Keratinocyte (primary cell): ENCODE data around the gene PCBD2. TPM values are rescaled to one million over a fixed set of nuclear protein-coding genes. Genes with fewer than 3 reads are reported as not detected.

Source experiments
- DNase-seq: peaks from one replicate; pipeline ENCODE4 v3.0.0-alpha.2; 2011; ENCODE audit warnings: low read depth, missing footprints, low spot score
- FAIRE-seq: peaks from 2 replicates; lab custom pipeline; 2011; peaks lifted over from hg19 to GRCh38; lab: Jason Lieb, UNC
- H2AFZ ChIP-seq: 2 replicates; pipeline ENCODE4 v1.6.0; 2012; ENCODE audit warnings: low read length, control low read depth, inconsistent platforms; ENCODE audit not compliant: control insufficient read depth
- H3K27ac ChIP-seq: 2 replicates; pipeline ENCODE4 v1.5.1; 2011; ENCODE audit warnings: low read length; ENCODE audit not compliant: control insufficient read depth, insufficient read depth
- H3K27me3 ChIP-seq: 3 replicates; pipeline ENCODE4 v1.6.0; 2011; ENCODE audit warnings: low read length; ENCODE audit not compliant: control insufficient read depth, insufficient read depth; ENCODE audit errors: extremely low read depth
- H3K36me3 ChIP-seq, 2 experiments: 2 replicates in 1 of 2; 3 replicates in 1 of 2; pipeline ENCODE4 v1.5.1; 2011; ENCODE audit warnings: low read length in 2 of 2, mild to moderate bottlenecking in 1 of 2; ENCODE audit not compliant: control insufficient read depth in 2 of 2, insufficient read depth in 2 of 2; ENCODE audit errors: extremely low read depth in 1 of 2
- H3K4me1 ChIP-seq: 3 replicates; pipeline ENCODE4 v1.5.1; 2011; ENCODE audit warnings: low read length; ENCODE audit not compliant: control insufficient read depth, insufficient read depth; ENCODE audit errors: extremely low read depth
- H3K4me2 ChIP-seq: 3 replicates; pipeline ENCODE4 v1.6.0; 2011; ENCODE audit warnings: low read depth, low read length; ENCODE audit not compliant: control insufficient read depth, insufficient read depth; ENCODE audit errors: extremely low read depth
- H3K4me3 ChIP-seq, 3 experiments: fragments of 200-600 bp in 1 of 3; sonication (generic) in 1 of 3; 2 replicates in 2 of 3; 3 replicates in 1 of 3; pipeline ENCODE4 v1.5.1; 2011 to 2016; ENCODE audit warnings: low read length in 3 of 3, mild to moderate bottlenecking in 3 of 3, control low read depth in 2 of 3, inconsistent platforms in 1 of 3, low read depth in 1 of 3, mixed read lengths in 1 of 3, mixed run types in 1 of 3, moderate library complexity in 1 of 3; ENCODE audit not compliant: control insufficient read depth in 2 of 3, insufficient read depth in 2 of 3; ENCODE audit errors: extremely low read depth in 1 of 3
- H3K79me2 ChIP-seq: 2 replicates; pipeline ENCODE4 v1.6.0; 2012; ENCODE audit warnings: low read length; ENCODE audit not compliant: control insufficient read depth, insufficient read depth
- H3K9ac ChIP-seq: 3 replicates; pipeline ENCODE4 v1.6.0; 2011; ENCODE audit warnings: low read length; ENCODE audit not compliant: control insufficient read depth, insufficient read depth; ENCODE audit errors: extremely low read depth
- H3K9me1 ChIP-seq: 3 replicates; pipeline ENCODE4 v1.6.0; 2011; ENCODE audit warnings: low read length; ENCODE audit not compliant: control insufficient read depth, insufficient read depth; ENCODE audit errors: extremely low read depth
- H3K9me3 ChIP-seq: 2 replicates; pipeline ENCODE4 v1.5.1; 2012; ENCODE audit warnings: low read depth, low read length; ENCODE audit not compliant: control insufficient read depth
- H4K20me1 ChIP-seq: 3 replicates; pipeline ENCODE4 v1.6.0; 2011; ENCODE audit warnings: low read length; ENCODE audit not compliant: control insufficient read depth, insufficient read depth; ENCODE audit errors: extremely low read depth
- CTCF ChIP-seq, 3 experiments: IDR thresholded peaks in 1 of 3; conservative IDR thresholded peaks in 1 of 3; optimal IDR thresholded peaks in 1 of 3; 2 replicates in 2 of 3; 3 replicates in 1 of 3; pipeline versions ENCODE3 to v1.5.1; 2011; ENCODE audit warnings: low read length in 3 of 3, mild to moderate bottlenecking in 3 of 3, moderate library complexity in 2 of 3, control low read depth in 1 of 3, inconsistent platforms in 1 of 3; ENCODE audit not compliant: insufficient read depth in 2 of 3; ENCODE audit errors: extremely low read depth in 1 of 3
- EZH2 ChIP-seq: IDR thresholded peaks from one replicate; pipeline ENCODE4 v1.6.1; 2012; ENCODE audit warnings: inconsistent platforms, mild to moderate bottlenecking, low read length, moderate library complexity
- dilution Hi-C: fragments of 300-500 bp; cut with MboI; formaldehyde crosslinking; loops from one replicate; pipeline ENCODE4 v1.7.0; 2020; ENCODE audit warnings: low sequenced_read_pairs; ENCODE audit not compliant: extremely low pct_ligation_motif_present
- polyA plus RNA-seq, 5 experiments: library from polyadenylated mRNA; depleted of rRNA in 3 of 5; stranded (reverse) in 3 of 5; stranded (forward) in 1 of 5; unstranded in 1 of 5; fragments of >200 nt; gene quantifications; 1 replicate in 1 of 5; 2 replicates in 3 of 5; 3 replicates in 1 of 5; pipeline versions ENCODE4 v1.2.1 to v1.2.3, GENCODE V29; 2011 to 2012; ENCODE audit warnings: missing spikeins in 2 of 5, low read depth in 1 of 5, low replicate concordance in 1 of 5

Gene PCBD2
- polyA plus RNA-seq, 1 donor (not counting 4 experiments of a cell fraction or from before 2014, with no cell fraction given), result 6.2 TPM

DNA sequence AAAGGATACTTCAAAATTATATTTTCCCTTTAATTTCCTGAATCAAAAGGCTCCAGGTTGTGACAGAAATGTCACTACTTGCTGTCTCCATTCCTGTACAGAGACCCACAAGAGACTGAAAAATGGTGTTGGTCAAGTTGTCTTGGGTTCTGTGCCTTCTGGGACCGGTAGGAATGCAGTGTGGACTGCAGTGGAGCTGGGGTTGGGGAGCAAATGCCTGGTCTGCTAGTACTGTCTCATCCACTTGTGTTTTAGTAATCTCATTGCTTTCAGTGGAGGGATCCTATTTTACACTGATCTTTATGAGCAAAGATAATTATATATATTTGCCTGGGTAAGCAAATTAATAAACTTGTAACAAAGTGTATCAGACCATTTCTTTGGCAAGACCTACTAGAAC, 38.6 kb downstream of the PCBD2 start:
- DNase-seq, result no peak
- no peak overlapping the region for H3K9ac ChIP-seq
- no peak overlapping the region for H3K4me3 ChIP-seq
- H3K4me1 ChIP-seq, result no peaks in the 10 kb centered on the region
- no peaks in the 10 kb centered on the region for H4K20me1 ChIP-seq
- H3K27me3 ChIP-seq, result no peaks in the 10 kb centered on the region
- no peak for TF ChIP-seq EZH2
- TF ChIP-seq CTCF (optimal IDR thresholded peaks at IDR 0.05 in 1 of 3, IDR thresholded peaks at IDR 0.05 in 1 of 3, conservative IDR thresholded peaks at IDR 0.05 in 1 of 3; ENCODE audit: extremely low read depth in 1 of 3, insufficient read depth in 2 of 3, low read length in 3 of 3), result no peak
- H3K9me3 ChIP-seq, result no peaks in the 10 kb centered on the region
- H3K36me3 ChIP-seq, result no peaks in the 10 kb centered on the region
- FAIRE-seq, result no peak
- H2AFZ ChIP-seq, result no peak overlapping the region
- H3K27ac ChIP-seq, result no peak overlapping the region
- no peaks in the 10 kb centered on the region for H3K79me2 ChIP-seq
- no peaks in the 10 kb centered on the region for H3K9me1 ChIP-seq
- dilution Hi-C loops, result no loop called here
- H3K4me2 ChIP-seq, result no peak overlapping the region

GRCh38 chr5:134944630-134945029, 39.7 kb downstream of the PCBD2 start:
- no peak overlapping the region for H2AFZ ChIP-seq
- no peaks in the 10 kb centered on the region for H3K79me2 ChIP-seq
- H3K9me3 ChIP-seq, result no peaks in the 10 kb centered on the region
- H3K4me1 ChIP-seq, result peaks cover 4% of the 10 kb centered on the region
- H3K27ac ChIP-seq, result no peak overlapping the region
- no peaks in the 10 kb centered on the region for H3K36me3 ChIP-seq
- FAIRE-seq, result no peak
- DNase-seq, result no peak
- H3K4me3 ChIP-seq, result no peak overlapping the region
- H3K4me2 ChIP-seq, result no peak overlapping the region
- no peaks in the 10 kb centered on the region for H4K20me1 ChIP-seq
- TF ChIP-seq EZH2 (no peak), CTCF (optimal IDR thresholded peaks at IDR 0.05 in 1 of 3, IDR thresholded peaks at IDR 0.05 in 1 of 3, conservative IDR thresholded peaks at IDR 0.05 in 1 of 3; ENCODE audit: extremely low read depth in 1 of 3, insufficient read depth in 2 of 3, low read length in 3 of 3) (no peak)
- dilution Hi-C loops, result no loop called here
- H3K9ac ChIP-seq, result no peak overlapping the region
- no peaks in the 10 kb centered on the region for H3K9me1 ChIP-seq
- H3K27me3 ChIP-seq, result no peaks in the 10 kb centered on the region
